ENCODE data around the gene N4BP2L2. TPM values are rescaled to one million over a fixed set of nuclear protein-coding genes. Genes with fewer than 3 reads are reported as not detected.

Gene N4BP2L2
- total and polyA plus RNA-seq, 2 of the 13 experiments (the other 11 are each of a cell fraction or from before 2014, with no cell fraction given), result 58.9 to 81.2 TPM

- TF ChIP-seq, protein P1, sequence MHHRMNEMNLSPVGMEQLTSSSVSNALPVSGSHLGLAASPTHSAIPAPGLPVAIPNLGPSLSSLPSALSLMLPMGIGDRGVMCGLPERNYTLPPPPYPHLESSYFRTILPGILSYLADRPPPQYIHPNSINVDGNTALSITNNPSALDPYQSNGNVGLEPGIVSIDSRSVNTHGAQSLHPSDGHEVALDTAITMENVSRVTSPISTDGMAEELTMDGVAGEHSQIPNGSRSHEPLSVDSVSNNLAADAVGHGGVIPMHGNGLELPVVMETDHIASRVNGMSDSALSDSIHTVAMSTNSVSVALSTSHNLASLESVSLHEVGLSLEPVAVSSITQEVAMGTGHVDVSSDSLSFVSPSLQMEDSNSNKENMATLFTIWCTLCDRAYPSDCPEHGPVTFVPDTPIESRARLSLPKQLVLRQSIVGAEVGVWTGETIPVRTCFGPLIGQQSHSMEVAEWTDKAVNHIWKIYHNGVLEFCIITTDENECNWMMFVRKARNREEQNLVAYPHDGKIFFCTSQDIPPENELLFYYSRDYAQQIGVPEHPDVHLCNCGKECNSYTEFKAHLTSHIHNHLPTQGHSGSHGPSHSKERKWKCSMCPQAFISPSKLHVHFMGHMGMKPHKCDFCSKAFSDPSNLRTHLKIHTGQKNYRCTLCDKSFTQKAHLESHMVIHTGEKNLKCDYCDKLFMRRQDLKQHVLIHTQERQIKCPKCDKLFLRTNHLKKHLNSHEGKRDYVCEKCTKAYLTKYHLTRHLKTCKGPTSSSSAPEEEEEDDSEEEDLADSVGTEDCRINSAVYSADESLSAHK (CRISPR knock-in tag; IDR thresholded peaks at IDR 0.05; ENCODE audit: borderline replicate concordance), result no peak
- TF ChIP-seq RBM39 (IDR thresholded peaks at IDR 0.05; ENCODE audit: low read depth, low read length, poor library complexity, severe bottlenecking) (no peak), REST (IDR thresholded peaks at IDR 0.05; ENCODE audit: borderline replicate concordance in 1 of 2, low read depth in 1 of 2, low read length in 2 of 2) (no peak), NPAS2 (CRISPR knock-in tag; IDR thresholded peaks at IDR 0.05; ENCODE audit: borderline replicate concordance) (no peak), MEF2D (CRISPR knock-in tag; IDR thresholded peaks at IDR 0.05) (no peak), ZNF343 (CRISPR knock-in tag; IDR thresholded peaks at IDR 0.05) (no peak), PPARG (CRISPR knock-in tag; conservative IDR thresholded peaks at IDR 0.05) (peak; percentile 52; the same call in 1 of the 2 replicates), ZBTB7B (CRISPR knock-in tag; IDR thresholded peaks at IDR 0.05) (no peak), ZNF496 (CRISPR knock-in tag; IDR thresholded peaks at IDR 0.05; ENCODE audit: insufficient replicate concordance) (no peak), HNRNPUL1 (IDR thresholded peaks at IDR 0.05; ENCODE audit: low read depth, low read length) (no peak), KLF13 (CRISPR knock-in tag; IDR thresholded peaks at IDR 0.05) (no peak), GLMP (CRISPR knock-in tag; IDR thresholded peaks at IDR 0.05; ENCODE audit: borderline replicate concordance) (no peak), ZFY (CRISPR knock-in tag; IDR thresholded peaks at IDR 0.05) (no peak), ETV6 (CRISPR knock-in tag; conservative IDR thresholded peaks at IDR 0.05) (no peak), MED1 (CRISPR knock-in tag; IDR thresholded peaks at IDR 0.05) (peak; percentile 68; the same call in 1 of the 2 replicates), ZNF713 (CRISPR knock-in tag; IDR thresholded peaks at IDR 0.05) (no peak), ZNF570 (CRISPR knock-in tag; IDR thresholded peaks at IDR 0.05; ENCODE audit: borderline replicate concordance) (no peak)
- TF ChIP-seq, protein P2, sequence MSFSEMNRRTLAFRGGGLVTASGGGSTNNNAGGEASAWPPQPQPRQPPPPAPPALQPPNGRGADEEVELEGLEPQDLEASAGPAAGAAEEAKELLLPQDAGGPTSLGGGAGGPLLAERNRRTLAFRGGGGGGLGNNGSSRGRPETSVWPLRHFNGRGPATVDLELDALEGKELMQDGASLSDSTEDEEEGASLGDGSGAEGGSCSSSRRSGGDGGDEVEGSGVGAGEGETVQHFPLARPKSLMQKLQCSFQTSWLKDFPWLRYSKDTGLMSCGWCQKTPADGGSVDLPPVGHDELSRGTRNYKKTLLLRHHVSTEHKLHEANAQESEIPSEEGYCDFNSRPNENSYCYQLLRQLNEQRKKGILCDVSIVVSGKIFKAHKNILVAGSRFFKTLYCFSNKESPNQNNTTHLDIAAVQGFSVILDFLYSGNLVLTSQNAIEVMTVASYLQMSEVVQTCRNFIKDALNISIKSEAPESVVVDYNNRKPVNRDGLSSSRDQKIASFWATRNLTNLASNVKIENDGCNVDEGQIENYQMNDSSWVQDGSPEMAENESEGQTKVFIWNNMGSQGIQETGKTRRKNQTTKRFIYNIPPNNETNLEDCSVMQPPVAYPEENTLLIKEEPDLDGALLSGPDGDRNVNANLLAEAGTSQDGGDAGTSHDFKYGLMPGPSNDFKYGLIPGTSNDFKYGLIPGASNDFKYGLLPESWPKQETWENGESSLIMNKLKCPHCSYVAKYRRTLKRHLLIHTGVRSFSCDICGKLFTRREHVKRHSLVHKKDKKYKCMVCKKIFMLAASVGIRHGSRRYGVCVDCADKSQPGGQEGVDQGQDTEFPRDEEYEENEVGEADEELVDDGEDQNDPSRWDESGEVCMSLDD (CRISPR knock-in tag; IDR thresholded peaks at IDR 0.05; ENCODE audit: borderline replicate concordance), result no peak
- TF ChIP-seq, protein P3, sequence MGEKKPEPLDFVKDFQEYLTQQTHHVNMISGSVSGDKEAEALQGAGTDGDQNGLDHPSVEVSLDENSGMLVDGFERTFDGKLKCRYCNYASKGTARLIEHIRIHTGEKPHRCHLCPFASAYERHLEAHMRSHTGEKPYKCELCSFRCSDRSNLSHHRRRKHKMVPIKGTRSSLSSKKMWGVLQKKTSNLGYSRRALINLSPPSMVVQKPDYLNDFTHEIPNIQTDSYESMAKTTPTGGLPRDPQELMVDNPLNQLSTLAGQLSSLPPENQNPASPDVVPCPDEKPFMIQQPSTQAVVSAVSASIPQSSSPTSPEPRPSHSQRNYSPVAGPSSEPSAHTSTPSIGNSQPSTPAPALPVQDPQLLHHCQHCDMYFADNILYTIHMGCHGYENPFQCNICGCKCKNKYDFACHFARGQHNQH (CRISPR knock-in tag; IDR thresholded peaks at IDR 0.05), result no peak
Measured at GRCh38 chr13:32446220-32446619, 92.4 kb downstream of the N4BP2L2 start (continued).
